ENCODE measurements around the gene PTPRE.

Gene PTPRE

GRCh38 chr10:127972751-127973357, 66.0 kb downstream of the PTPRE start:
- peaks cover 8% of the 10 kb centered on the region for H3K4me1 ChIP-seq (ENCODE audit: insufficient read depth, low read length, poor library complexity, severe bottlenecking)
- H3K4me3 ChIP-seq (ENCODE audit: low read length, poor library complexity, severe bottlenecking): no peak overlapping the region
- H3K9me2 ChIP-seq (replicated peaks; ENCODE audit: low read depth, low read length): no peaks in the 10 kb centered on the region
- no peak overlapping the region for H3K9ac ChIP-seq (ENCODE audit: low read depth, low read length, poor library complexity, severe bottlenecking)
- no peaks in the 10 kb centered on the region for H3K27me3 ChIP-seq (ENCODE audit: insufficient read depth, low read length, poor library complexity, severe bottlenecking)
- no peaks in the 10 kb centered on the region for H3K36me3 ChIP-seq (ENCODE audit: insufficient read depth, low read length)
- H4K20me1 ChIP-seq (ENCODE audit: insufficient read depth, low read length, poor library complexity, severe bottlenecking): no peaks in the 10 kb centered on the region
- H3K9me3 ChIP-seq (ENCODE audit: insufficient read depth, low read depth, low read length): no peaks in the 10 kb centered on the region
- H2AFZ ChIP-seq (ENCODE audit: low read length): no peak overlapping the region
- H3K4me2 ChIP-seq (ENCODE audit: low read depth, low read length, poor library complexity, severe bottlenecking): no peak overlapping the region
- TF ChIP-seq EZH2phosphoT487 (IDR thresholded peaks at IDR 0.05; ENCODE audit: borderline replicate concordance): no peak
- TF ChIP-seq, protein P1, sequence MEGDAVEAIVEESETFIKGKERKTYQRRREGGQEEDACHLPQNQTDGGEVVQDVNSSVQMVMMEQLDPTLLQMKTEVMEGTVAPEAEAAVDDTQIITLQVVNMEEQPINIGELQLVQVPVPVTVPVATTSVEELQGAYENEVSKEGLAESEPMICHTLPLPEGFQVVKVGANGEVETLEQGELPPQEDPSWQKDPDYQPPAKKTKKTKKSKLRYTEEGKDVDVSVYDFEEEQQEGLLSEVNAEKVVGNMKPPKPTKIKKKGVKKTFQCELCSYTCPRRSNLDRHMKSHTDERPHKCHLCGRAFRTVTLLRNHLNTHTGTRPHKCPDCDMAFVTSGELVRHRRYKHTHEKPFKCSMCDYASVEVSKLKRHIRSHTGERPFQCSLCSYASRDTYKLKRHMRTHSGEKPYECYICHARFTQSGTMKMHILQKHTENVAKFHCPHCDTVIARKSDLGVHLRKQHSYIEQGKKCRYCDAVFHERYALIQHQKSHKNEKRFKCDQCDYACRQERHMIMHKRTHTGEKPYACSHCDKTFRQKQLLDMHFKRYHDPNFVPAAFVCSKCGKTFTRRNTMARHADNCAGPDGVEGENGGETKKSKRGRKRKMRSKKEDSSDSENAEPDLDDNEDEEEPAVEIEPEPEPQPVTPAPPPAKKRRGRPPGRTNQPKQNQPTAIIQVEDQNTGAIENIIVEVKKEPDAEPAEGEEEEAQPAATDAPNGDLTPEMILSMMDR (conservative IDR thresholded peaks at IDR 0.05; ENCODE audit: low read length): no peak
- H3F3A ChIP-seq (ENCODE audit: low read depth): no peaks in the 10 kb centered on the region
- no peaks in the 10 kb centered on the region for H3K79me2 ChIP-seq (ENCODE audit: insufficient read depth, low read length)

DNA sequence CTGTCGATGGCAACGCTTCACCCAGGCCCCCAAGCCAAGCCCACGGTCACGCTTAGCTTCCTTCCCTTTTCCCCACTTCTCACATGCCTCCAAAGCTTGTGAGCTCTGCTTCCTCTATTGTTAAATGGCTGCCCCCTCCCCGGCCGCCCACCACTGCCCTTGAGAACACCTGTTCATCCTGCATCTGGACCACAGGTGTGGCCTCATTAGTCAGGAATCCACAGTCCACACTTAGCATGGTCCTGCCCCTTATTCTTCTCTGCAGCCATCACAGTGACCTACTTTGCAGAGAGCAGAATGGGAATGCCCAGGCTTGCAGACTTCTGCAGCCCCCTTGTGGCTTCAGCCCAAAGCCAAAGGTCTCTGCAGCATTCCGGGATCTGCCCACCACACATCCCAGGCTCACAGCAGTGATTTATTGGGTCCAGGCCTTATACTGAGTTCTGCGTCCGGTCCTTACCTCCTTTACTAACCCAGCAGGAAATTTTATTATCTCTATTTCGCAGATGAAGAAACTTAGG, 66.9 kb downstream of the PTPRE start:
- no peak overlapping the region for H2AFZ ChIP-seq (ENCODE audit: low read length)
- no peaks in the 10 kb centered on the region for H3K79me2 ChIP-seq (ENCODE audit: insufficient read depth, low read length)
- no peaks in the 10 kb centered on the region for H3K36me3 ChIP-seq (ENCODE audit: insufficient read depth, low read length)
- H3K9me3 ChIP-seq (ENCODE audit: insufficient read depth, low read depth, low read length): no peaks in the 10 kb centered on the region
- no peaks in the 10 kb centered on the region for H3K9me2 ChIP-seq (replicated peaks; ENCODE audit: low read depth, low read length)
- H3K4me3 ChIP-seq (ENCODE audit: low read length, poor library complexity, severe bottlenecking): no peak overlapping the region
- TF ChIP-seq EZH2phosphoT487 (IDR thresholded peaks at IDR 0.05; ENCODE audit: borderline replicate concordance): no peak
- TF ChIP-seq, protein P1 (conservative IDR thresholded peaks at IDR 0.05; ENCODE audit: low read length): no peak; the same call in 1 of the 2 replicates
- H3K4me2 ChIP-seq (ENCODE audit: low read depth, low read length, poor library complexity, severe bottlenecking): no peak overlapping the region
- H4K20me1 ChIP-seq (ENCODE audit: insufficient read depth, low read length, poor library complexity, severe bottlenecking): no peaks in the 10 kb centered on the region
- H3K27me3 ChIP-seq (ENCODE audit: insufficient read depth, low read length, poor library complexity, severe bottlenecking): no peaks in the 10 kb centered on the region
- no peaks in the 10 kb centered on the region for H3F3A ChIP-seq (ENCODE audit: low read depth)
- H3K9ac ChIP-seq (ENCODE audit: low read depth, low read length, poor library complexity, severe bottlenecking): no peak overlapping the region
- peaks cover 8% of the 10 kb centered on the region for H3K4me1 ChIP-seq (ENCODE audit: insufficient read depth, low read length, poor library complexity, severe bottlenecking)

DNA sequence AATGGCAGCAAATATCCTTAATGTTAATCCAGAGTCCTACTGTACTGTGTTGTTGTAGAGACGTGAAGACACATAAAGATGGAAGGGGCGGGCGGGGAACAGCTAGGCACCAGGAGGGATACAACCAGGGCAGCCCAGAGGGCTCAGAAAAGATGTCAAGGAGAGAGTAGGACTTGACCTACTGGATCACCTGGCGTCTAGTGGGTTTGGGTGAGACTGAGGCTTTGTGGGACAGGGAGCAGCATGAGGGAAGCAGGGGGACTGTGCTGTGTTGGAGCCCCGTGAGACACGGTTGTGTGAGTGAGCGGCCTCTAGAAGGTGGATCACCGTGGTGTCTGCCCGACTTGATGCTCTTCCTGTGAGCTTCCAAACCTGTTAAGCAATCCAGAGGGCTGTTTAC, 68.0 kb downstream of the PTPRE start:
- no peak for TF ChIP-seq EZH2phosphoT487 (IDR thresholded peaks at IDR 0.05; ENCODE audit: borderline replicate concordance)
- TF ChIP-seq, protein P1 (conservative IDR thresholded peaks at IDR 0.05; ENCODE audit: low read length): no peak
- Histone ChIP-seq H3K4me3 (ENCODE audit: low read length, poor library complexity, severe bottlenecking) (no peak overlapping the region), H3K9me2 (replicated peaks; ENCODE audit: low read depth, low read length) (no peaks in the 10 kb centered on the region), H3K4me2 (ENCODE audit: low read depth, low read length, poor library complexity, severe bottlenecking) (no peak overlapping the region), H3K4me1 (ENCODE audit: insufficient read depth, low read length, poor library complexity, severe bottlenecking) (peaks cover 8% of the 10 kb centered on the region), H2AFZ (ENCODE audit: low read length) (no peak overlapping the region), H4K20me1 (ENCODE audit: insufficient read depth, low read length, poor library complexity, severe bottlenecking) (no peaks in the 10 kb centered on the region), H3K36me3 (ENCODE audit: insufficient read depth, low read length) (no peaks in the 10 kb centered on the region), H3K27me3 (ENCODE audit: insufficient read depth, low read length, poor library complexity, severe bottlenecking) (no peaks in the 10 kb centered on the region), H3K9ac (ENCODE audit: low read depth, low read length, poor library complexity, severe bottlenecking) (no peak overlapping the region), H3K79me2 (ENCODE audit: insufficient read depth, low read length) (no peaks in the 10 kb centered on the region), H3F3A (ENCODE audit: low read depth) (no peaks in the 10 kb centered on the region), H3K9me3 (ENCODE audit: insufficient read depth, low read depth, low read length) (no peaks in the 10 kb centered on the region)

Measured in Loucy (cell line).